ENCODE results near the gene INTS15.

Gene INTS15

DNA sequence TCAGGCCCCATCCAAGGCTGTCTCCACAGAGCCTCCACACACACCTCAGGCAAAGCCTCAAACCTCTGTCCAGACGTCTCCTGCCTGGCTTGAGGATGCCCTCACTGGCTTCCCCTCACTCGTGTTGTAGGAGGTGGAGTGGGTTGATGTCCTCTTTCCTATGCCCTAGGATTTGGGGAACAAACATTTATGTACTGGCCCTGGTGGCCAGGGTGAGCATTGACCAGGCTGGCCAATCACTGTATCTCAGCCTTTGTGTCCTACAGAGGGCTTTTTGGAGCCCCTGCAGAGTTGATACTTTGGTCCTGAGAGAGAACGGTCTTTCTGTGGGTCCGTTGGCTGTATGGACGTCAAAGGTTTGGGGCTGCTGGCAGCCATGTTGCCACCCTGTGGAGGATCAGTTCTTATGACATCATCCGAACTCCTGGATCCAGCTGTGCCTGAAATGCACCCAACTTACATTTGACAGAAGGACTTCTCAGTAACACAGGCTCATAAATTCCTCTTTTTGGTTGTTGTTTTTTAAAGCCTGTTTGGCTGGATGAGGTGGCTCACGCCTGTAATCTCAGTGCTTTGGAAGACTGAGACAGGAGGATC, 36.3 kb upstream of the INTS15 start:
- H3K4me3 ChIP-seq (ENCODE audit: insufficient read length, low read depth): no peak overlapping the region
- no peaks in the 10 kb centered on the region for H3K9me3 ChIP-seq (ENCODE audit: insufficient read depth, low read length)
- no peaks in the 10 kb centered on the region for H3K36me3 ChIP-seq (ENCODE audit: insufficient read depth, insufficient read length, low read length)
- no peak for DNase-seq (ENCODE audit: low read depth, low spot score)
- TF ChIP-seq YY1 (IDR thresholded peaks at IDR 0.05; ENCODE audit: insufficient read depth, insufficient read length) (no peak), SUZ12 (IDR thresholded peaks at IDR 0.05; ENCODE audit: extremely low read depth, insufficient read depth, insufficient read length) (no peak), ZNF274 (IDR thresholded peaks at IDR 0.05; ENCODE audit: low read depth, low read length) (no peak)
- H3K9ac ChIP-seq (ENCODE audit: insufficient read length, low read depth): no peak overlapping the region
- H3K27me3 ChIP-seq (ENCODE audit: insufficient read depth, insufficient read length): no peaks in the 10 kb centered on the region
- no peaks in the 10 kb centered on the region for H3K4me1 ChIP-seq (ENCODE audit: insufficient read depth, insufficient read length)

DNA sequence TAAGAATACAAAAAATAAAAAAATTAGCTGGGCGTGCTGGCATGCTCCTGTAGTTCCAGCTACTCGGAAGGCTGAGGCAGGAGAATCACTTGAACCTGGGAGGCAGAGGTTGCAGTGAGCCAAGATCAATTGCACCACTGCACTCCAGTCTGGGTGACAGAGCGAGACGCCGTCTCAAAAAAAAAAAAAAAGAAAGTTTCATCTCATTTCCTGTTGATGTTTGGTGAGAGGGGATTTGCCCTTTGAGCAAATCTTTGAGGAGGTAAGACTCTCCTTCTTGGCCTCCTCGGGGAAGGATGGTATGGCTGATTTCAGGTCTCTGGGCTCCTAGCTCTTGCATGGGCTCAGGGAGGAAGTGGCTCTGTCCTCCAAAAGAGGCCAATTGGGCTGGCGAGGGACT, 35.0 kb upstream of the INTS15 start:
- TF ChIP-seq SUZ12 (IDR thresholded peaks at IDR 0.05; ENCODE audit: extremely low read depth, insufficient read depth, insufficient read length) (no peak), ZNF274 (IDR thresholded peaks at IDR 0.05; ENCODE audit: low read depth, low read length) (no peak), YY1 (IDR thresholded peaks at IDR 0.05; ENCODE audit: insufficient read depth, insufficient read length) (no peak)
- no peak overlapping the region for H3K4me3 ChIP-seq (ENCODE audit: insufficient read length, low read depth)
- H3K9me3 ChIP-seq (ENCODE audit: insufficient read depth, low read length): no peaks in the 10 kb centered on the region
- no peaks in the 10 kb centered on the region for H3K36me3 ChIP-seq (ENCODE audit: insufficient read depth, insufficient read length, low read length)
- no peaks in the 10 kb centered on the region for H3K27me3 ChIP-seq (ENCODE audit: insufficient read depth, insufficient read length)
- H3K9ac ChIP-seq (ENCODE audit: insufficient read length, low read depth): no peak overlapping the region
- DNase-seq (ENCODE audit: low read depth, low spot score): no peak
- H3K4me1 ChIP-seq (ENCODE audit: insufficient read depth, insufficient read length): peaks cover 2% of the 10 kb centered on the region

DNA sequence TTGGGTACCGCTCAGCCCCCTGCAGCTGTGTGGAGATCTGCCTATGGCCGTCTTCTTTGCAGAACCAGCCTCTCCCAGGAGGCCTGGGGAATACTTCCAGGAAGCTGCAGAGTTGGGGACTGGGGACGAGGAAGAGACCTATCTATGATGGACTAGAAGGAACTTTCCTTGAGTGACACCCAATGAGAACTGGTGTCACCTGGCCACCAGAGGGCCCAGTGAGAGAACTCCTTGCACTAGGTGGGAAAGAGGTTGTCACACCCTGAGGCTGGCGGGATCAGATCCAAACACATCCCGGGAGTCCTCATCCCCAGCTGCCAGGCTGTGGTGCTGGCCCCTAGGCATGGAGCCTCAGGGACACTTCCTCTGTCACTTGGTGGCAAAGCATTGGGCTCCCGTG, 33.6 kb upstream of the INTS15 start:
- peaks cover 4% of the 10 kb centered on the region for H3K4me1 ChIP-seq (ENCODE audit: insufficient read depth, insufficient read length)
- no peak overlapping the region for H3K4me3 ChIP-seq (ENCODE audit: insufficient read length, low read depth)
- H3K9ac ChIP-seq (ENCODE audit: insufficient read length, low read depth): no peak overlapping the region
- H3K36me3 ChIP-seq (ENCODE audit: insufficient read depth, insufficient read length, low read length): no peaks in the 10 kb centered on the region
- no peaks in the 10 kb centered on the region for H3K9me3 ChIP-seq (ENCODE audit: insufficient read depth, low read length)
- DNase-seq (ENCODE audit: low read depth, low spot score): no peak
- no peak for TF ChIP-seq SUZ12 (IDR thresholded peaks at IDR 0.05; ENCODE audit: extremely low read depth, insufficient read depth, insufficient read length)
- no peaks in the 10 kb centered on the region for H3K27me3 ChIP-seq (ENCODE audit: insufficient read depth, insufficient read length)

DNA sequence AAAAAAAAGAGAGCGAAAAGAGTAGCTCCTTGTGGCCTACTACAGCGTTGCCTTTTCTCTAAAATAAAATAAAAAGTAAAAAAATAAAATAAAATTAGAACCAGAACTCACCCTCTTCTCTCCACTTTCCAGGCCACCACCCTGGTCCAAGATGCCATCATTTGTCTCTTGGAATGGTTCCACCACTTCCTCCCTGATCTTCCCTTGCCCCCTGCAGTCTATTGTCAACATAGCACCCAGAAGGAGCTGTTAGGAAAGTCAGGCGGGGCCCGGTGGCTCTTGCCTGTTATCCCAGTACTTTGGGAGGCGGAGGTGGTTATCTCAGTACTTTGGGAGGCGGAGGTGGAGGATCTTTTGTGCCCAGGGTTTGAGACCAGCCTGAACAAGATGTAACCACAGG, 31.0 kb upstream of the INTS15 start:
- Histone ChIP-seq H3K36me3 (ENCODE audit: insufficient read depth, insufficient read length, low read length) (no peaks in the 10 kb centered on the region), H3K4me1 (ENCODE audit: insufficient read depth, insufficient read length) (peaks cover 4% of the 10 kb centered on the region), H3K9me3 (ENCODE audit: insufficient read depth, low read length) (no peaks in the 10 kb centered on the region), H3K27me3 (ENCODE audit: insufficient read depth, insufficient read length) (no peaks in the 10 kb centered on the region), H3K9ac (ENCODE audit: insufficient read length, low read depth) (no peak overlapping the region), H3K4me3 (ENCODE audit: insufficient read length, low read depth) (no peak overlapping the region)
- TF ChIP-seq YY1 (IDR thresholded peaks at IDR 0.05; ENCODE audit: insufficient read depth, insufficient read length) (no peak), ZNF274 (IDR thresholded peaks at IDR 0.05; ENCODE audit: low read depth, low read length) (no peak), SUZ12 (IDR thresholded peaks at IDR 0.05; ENCODE audit: extremely low read depth, insufficient read depth, insufficient read length) (no peak)
- peak; percentile 51 for DNase-seq (ENCODE audit: low read depth, low spot score)

DNA sequence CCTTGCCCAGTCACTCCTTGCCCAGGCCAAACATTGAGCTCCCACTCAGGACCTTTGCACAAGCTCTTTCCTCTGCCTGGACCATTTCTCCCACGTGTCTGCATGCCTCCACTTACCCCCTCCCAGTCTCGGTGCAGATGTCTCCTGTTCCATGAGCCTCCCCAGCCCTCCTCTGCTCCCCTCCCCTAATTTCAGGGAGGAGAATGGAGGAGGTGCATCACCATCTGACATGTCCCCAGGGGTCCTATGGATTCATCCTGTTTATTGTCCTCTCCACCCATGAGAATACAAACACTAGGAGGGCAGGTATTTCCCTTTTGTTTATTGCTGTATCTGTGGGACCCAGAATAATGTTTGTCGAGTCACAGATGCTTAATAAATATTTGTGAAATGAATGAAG, 29.9 kb upstream of the INTS15 start:
- Histone ChIP-seq H3K4me3 (ENCODE audit: insufficient read length, low read depth) (no peak overlapping the region), H3K27me3 (ENCODE audit: insufficient read depth, insufficient read length) (no peaks in the 10 kb centered on the region), H3K4me1 (ENCODE audit: insufficient read depth, insufficient read length) (peaks cover 4% of the 10 kb centered on the region), H3K9me3 (ENCODE audit: insufficient read depth, low read length) (no peaks in the 10 kb centered on the region), H3K9ac (ENCODE audit: insufficient read length, low read depth) (no peak overlapping the region), H3K36me3 (ENCODE audit: insufficient read depth, insufficient read length, low read length) (no peaks in the 10 kb centered on the region)
- TF ChIP-seq SUZ12 (IDR thresholded peaks at IDR 0.05; ENCODE audit: extremely low read depth, insufficient read depth, insufficient read length) (no peak), ZNF274 (IDR thresholded peaks at IDR 0.05; ENCODE audit: low read depth, low read length) (no peak), YY1 (IDR thresholded peaks at IDR 0.05; ENCODE audit: insufficient read depth, insufficient read length) (no peak)
- no peak for DNase-seq (ENCODE audit: low read depth, low spot score)

DNA sequence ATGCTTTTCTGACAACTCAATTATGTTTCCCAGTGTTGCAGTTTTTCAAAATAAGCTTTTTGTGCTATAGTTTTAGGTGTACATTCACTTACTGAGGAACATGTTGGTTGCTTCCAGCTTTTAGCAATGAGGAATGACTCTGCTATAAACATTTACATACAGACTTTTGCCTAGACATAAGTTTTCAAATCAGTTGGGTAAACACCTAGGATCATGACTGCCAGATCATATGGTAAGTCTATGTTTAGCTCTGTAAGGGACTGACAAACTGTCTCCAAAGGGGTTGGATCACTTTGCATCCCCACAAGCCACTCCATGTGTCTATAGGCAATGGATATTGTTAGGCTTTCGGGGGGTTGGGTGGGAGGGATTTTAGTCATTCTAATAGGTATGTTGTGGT, 27.7 kb upstream of the INTS15 start:
- TF ChIP-seq SUZ12 (IDR thresholded peaks at IDR 0.05; ENCODE audit: extremely low read depth, insufficient read depth, insufficient read length): no peak
- no peak for TF ChIP-seq YY1 (IDR thresholded peaks at IDR 0.05; ENCODE audit: insufficient read depth, insufficient read length)
- no peak for TF ChIP-seq ZNF274 (IDR thresholded peaks at IDR 0.05; ENCODE audit: low read depth, low read length)
- Histone ChIP-seq H3K4me1 (ENCODE audit: insufficient read depth, insufficient read length) (peaks cover 4% of the 10 kb centered on the region), H3K4me3 (ENCODE audit: insufficient read length, low read depth) (no peak overlapping the region), H3K27me3 (ENCODE audit: insufficient read depth, insufficient read length) (no peaks in the 10 kb centered on the region), H3K9ac (ENCODE audit: insufficient read length, low read depth) (no peak overlapping the region), H3K36me3 (ENCODE audit: insufficient read depth, insufficient read length, low read length) (no peaks in the 10 kb centered on the region), H3K9me3 (ENCODE audit: insufficient read depth, low read length) (no peaks in the 10 kb centered on the region)
- DNase-seq (ENCODE audit: low read depth, low spot score): no peak

DNA sequence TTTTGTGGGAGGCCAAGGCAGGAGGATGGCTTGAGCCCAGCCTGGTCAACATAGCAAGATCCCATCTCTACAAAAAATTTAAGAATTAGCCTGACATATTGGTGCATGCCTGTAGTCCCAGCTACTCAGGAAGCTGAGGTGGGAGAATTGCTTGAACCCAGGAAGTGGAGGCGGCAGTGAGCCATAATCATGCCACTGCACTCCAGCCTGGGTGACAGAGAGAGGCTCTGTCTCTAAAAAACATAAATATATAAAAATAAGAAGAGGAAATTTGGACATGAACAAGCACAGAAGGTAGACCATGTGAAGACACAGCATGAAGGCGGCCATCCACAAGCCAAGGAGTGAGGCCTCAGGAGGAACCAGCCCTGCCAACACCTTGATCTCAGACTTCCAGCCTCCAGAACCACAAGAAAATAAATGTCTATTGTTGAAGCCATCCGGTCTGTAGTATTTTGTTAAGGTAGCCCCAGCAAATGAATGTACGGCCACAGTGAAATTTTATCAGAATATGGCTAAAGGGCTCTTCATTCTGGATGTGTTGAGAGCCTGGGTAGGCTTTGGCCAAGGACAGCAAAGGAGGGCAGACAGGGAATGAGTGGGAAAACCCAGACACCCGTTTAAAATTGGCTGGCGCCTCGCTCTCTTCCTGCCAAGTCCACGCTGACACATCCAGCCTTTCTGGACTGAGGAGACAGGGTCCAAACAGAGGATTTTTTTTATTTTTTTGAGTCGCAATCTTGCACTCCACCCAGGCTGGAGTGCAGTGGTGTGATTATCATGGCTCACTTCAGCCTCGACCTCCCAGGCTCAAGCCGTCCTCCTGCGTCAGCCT, 25.7 kb upstream of the INTS15 start:
- Histone ChIP-seq H3K36me3 (ENCODE audit: insufficient read depth, insufficient read length, low read length) (no peaks in the 10 kb centered on the region), H3K9me3 (ENCODE audit: insufficient read depth, low read length) (peaks cover under 1% of the 10 kb centered on the region; the same call in 1 of the 2 replicates), H3K9ac (ENCODE audit: insufficient read length, low read depth) (no peak overlapping the region), H3K4me3 (ENCODE audit: insufficient read length, low read depth) (no peak overlapping the region), H3K4me1 (ENCODE audit: insufficient read depth, insufficient read length) (peaks cover 4% of the 10 kb centered on the region), H3K27me3 (ENCODE audit: insufficient read depth, insufficient read length) (no peaks in the 10 kb centered on the region)
- DNase-seq (ENCODE audit: low read depth, low spot score): no peak
- no peak for TF ChIP-seq ZNF274 (IDR thresholded peaks at IDR 0.05; ENCODE audit: low read depth, low read length)
- no peak for TF ChIP-seq SUZ12 (IDR thresholded peaks at IDR 0.05; ENCODE audit: extremely low read depth, insufficient read depth, insufficient read length)
- no peak for TF ChIP-seq YY1 (IDR thresholded peaks at IDR 0.05; ENCODE audit: insufficient read depth, insufficient read length)

Data from NT2/D1 (cell line).